ENCODE measurements around the gene LDLRAP1.

LDLRAP1 gene

DNA sequence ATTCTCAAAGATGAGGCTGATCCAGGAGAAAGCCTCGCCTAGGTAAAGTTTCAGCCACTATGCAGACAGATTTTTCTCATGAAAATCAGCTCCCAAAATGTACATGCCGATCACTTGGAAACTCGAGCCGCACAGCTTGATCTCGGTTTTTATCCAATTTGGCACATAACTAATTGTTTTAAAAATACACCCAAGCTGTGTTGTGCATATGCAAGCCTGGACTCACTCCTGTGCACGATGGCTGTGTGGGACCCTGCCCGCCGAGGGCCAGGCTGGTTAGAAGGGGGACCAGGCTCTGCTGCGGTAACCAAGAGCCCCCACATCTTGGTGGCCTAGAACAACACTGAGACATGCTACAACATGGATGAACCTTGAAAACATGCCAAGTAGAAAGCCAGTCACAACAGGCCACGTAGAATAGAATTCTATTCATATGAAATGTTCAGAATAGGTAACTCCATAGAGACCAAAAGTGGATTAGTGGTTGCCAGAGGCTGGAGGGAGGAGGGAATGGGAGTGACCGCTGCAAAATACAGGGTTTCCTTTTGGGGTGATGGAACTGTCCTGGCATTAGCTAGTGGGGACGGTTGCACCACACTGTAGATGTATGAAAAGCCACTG, 16.1 kb upstream of the LDLRAP1 start:
- no peak for DNase-seq (ENCODE audit: extremely low read depth, insufficient read length)
- no peaks in the 10 kb centered on the region for H3K36me3 ChIP-seq (ENCODE audit: control insufficient read depth, insufficient read depth, low read length)
- H3K4me3 ChIP-seq (replicated peaks; ENCODE audit: low read depth, low read length) = no peak overlapping the region
- peaks cover 1% of the 10 kb centered on the region for H3K27me3 ChIP-seq (replicated peaks; ENCODE audit: control insufficient read depth, insufficient read depth, low read length)
- TF ChIP-seq CTCF (IDR thresholded peaks at IDR 0.05; ENCODE audit: insufficient read depth, low read length, poor library complexity, severe bottlenecking) = no peak

- no peak overlapping the region for H3K4me3 ChIP-seq (replicated peaks; ENCODE audit: low read depth, low read length)
- H3K27me3 ChIP-seq (replicated peaks; ENCODE audit: control insufficient read depth, insufficient read depth, low read length) = peaks cover 1% of the 10 kb centered on the region
- DNase-seq (ENCODE audit: extremely low read depth, insufficient read length) = no peak
- no peak for TF ChIP-seq CTCF (IDR thresholded peaks at IDR 0.05; ENCODE audit: insufficient read depth, low read length, poor library complexity, severe bottlenecking)
- H3K36me3 ChIP-seq (ENCODE audit: control insufficient read depth, insufficient read depth, low read length) = no peaks in the 10 kb centered on the region
Observed at GRCh38 chr1:25527946-25528595, 15.3 kb upstream of the LDLRAP1 start.

GRCh38 chr1:25528881-25529517, 14.4 kb upstream of the LDLRAP1 start:
- no peak for DNase-seq (ENCODE audit: extremely low read depth, insufficient read length)
- Histone ChIP-seq H3K4me3 (replicated peaks; ENCODE audit: low read depth, low read length) (no peak overlapping the region), H3K27me3 (replicated peaks; ENCODE audit: control insufficient read depth, insufficient read depth, low read length) (peaks cover 1% of the 10 kb centered on the region), H3K36me3 (ENCODE audit: control insufficient read depth, insufficient read depth, low read length) (no peaks in the 10 kb centered on the region)
- TF ChIP-seq CTCF (IDR thresholded peaks at IDR 0.05; ENCODE audit: insufficient read depth, low read length, poor library complexity, severe bottlenecking) = no peak

GRCh38 chr1:25529518-25530185, 13.8 kb upstream of the LDLRAP1 start:
- no peak for TF ChIP-seq CTCF (IDR thresholded peaks at IDR 0.05; ENCODE audit: insufficient read depth, low read length, poor library complexity, severe bottlenecking)
- peaks cover 1% of the 10 kb centered on the region for H3K27me3 ChIP-seq (replicated peaks; ENCODE audit: control insufficient read depth, insufficient read depth, low read length)
- no peaks in the 10 kb centered on the region for H3K36me3 ChIP-seq (ENCODE audit: control insufficient read depth, insufficient read depth, low read length)
- no peak for DNase-seq (ENCODE audit: extremely low read depth, insufficient read length)
- H3K4me3 ChIP-seq (replicated peaks; ENCODE audit: low read depth, low read length) = no peak overlapping the region

GRCh38 chr1:25530186-25531081, 13.0 kb upstream of the LDLRAP1 start:
- TF ChIP-seq CTCF (IDR thresholded peaks at IDR 0.05; ENCODE audit: insufficient read depth, low read length, poor library complexity, severe bottlenecking) = no peak
- no peaks in the 10 kb centered on the region for H3K36me3 ChIP-seq (ENCODE audit: control insufficient read depth, insufficient read depth, low read length)
- peaks cover 1% of the 10 kb centered on the region for H3K27me3 ChIP-seq (replicated peaks; ENCODE audit: control insufficient read depth, insufficient read depth, low read length)
- H3K4me3 ChIP-seq (replicated peaks; ENCODE audit: low read depth, low read length) = no peak overlapping the region
- DNase-seq (ENCODE audit: extremely low read depth, insufficient read length) = no peak
